Stimulated activated CD4-positive, alpha-beta T cell treated with anti-CD3 and anti-CD28 coated beads, Interleukin-15, amount 100 ng/mL, for 48 hours (primary cell): ENCODE measurements around the gene TMEM170B.

Source experiments
- DNase-seq, 2 donors: peaks; one replicate each; pipeline ENCODE4 v3.0.0-alpha.2; 2020; ENCODE audit warnings: low read depth in 2 of 2

The TMEM170B gene

GRCh38 chr6:11537229-11538051, at the start of gene TMEM170B:
TSS of gene TMEM170B (plus strand) at chr6:11537749. CDS start at chr6:11538278, 529 bp downstream.
- peak; percentile 83 to 86 for DNase-seq

- DNase-seq: no peak
Observed at GRCh38 chr6:11490996-11491395, 46.6 kb upstream of the TMEM170B start.

- DNase-seq: no peak
Observed at GRCh38 chr6:11491596-11492463, 45.7 kb upstream of the TMEM170B start.

GRCh38 chr6:11492464-11493290, 44.9 kb upstream of the TMEM170B start:
- DNase-seq: no peak

- DNase-seq: no peak
Observed at GRCh38 chr6:11493974-11494373, 43.6 kb upstream of the TMEM170B start.

- DNase-seq: no peak
Observed at GRCh38 chr6:11494786-11495564, 42.6 kb upstream of the TMEM170B start.

GRCh38 chr6:11495565-11496145, 41.9 kb upstream of the TMEM170B start:
- DNase-seq: no peak

GRCh38 chr6:11496152-11497060, 41.1 kb upstream of the TMEM170B start:
- DNase-seq: peak; percentile 45 to 68

GRCh38 chr6:11497107-11497506, 40.4 kb upstream of the TMEM170B start:
- DNase-seq: no peak

- no peak for DNase-seq
Observed at GRCh38 chr6:11497881-11498280, 39.7 kb upstream of the TMEM170B start.

GRCh38 chr6:11500008-11500407, 37.5 kb upstream of the TMEM170B start:
- DNase-seq: no peak

- no peak for DNase-seq
Observed at GRCh38 chr6:11509471-11509870, 28.1 kb upstream of the TMEM170B start.

GRCh38 chr6:11514672-11515071, 22.9 kb upstream of the TMEM170B start:
- no peak for DNase-seq

- no peak for DNase-seq
Observed at GRCh38 chr6:11515763-11516162, 21.8 kb upstream of the TMEM170B start.

GRCh38 chr6:11522812-11523605, 14.5 kb upstream of the TMEM170B start:
- no peak for DNase-seq

GRCh38 chr6:11525468-11526155, 11.9 kb upstream of the TMEM170B start:
- no peak for DNase-seq

- DNase-seq: no peak
Observed at GRCh38 chr6:11526156-11526505, 11.4 kb upstream of the TMEM170B start.

- DNase-seq: no peak
Observed at GRCh38 chr6:11527274-11527870, 10.2 kb upstream of the TMEM170B start.
